WTC11 (cell line): ENCODE results near the gene NUDT14. TPM values are rescaled to one million over a fixed set of nuclear protein-coding genes. Genes with fewer than 3 reads are reported as not detected.

Experiments
- ATAC-seq: fragments of 200-7000 bp; cut with Tn5 transposase; 2 replicates; pipeline ENCODE4 v1.10.0; 2021; ENCODE audit warnings: mild to moderate bottlenecking, moderate library complexity
- CTCF ChIA-PET: fragments of 300-600 bp; sonication (Branson Sonifier 250); formaldehyde crosslinking; loops from one replicate; lab custom pipeline; 2021; ENCODE audit warnings: antibody characterized with exemption; lab: Charles Lee
- POLR2A ChIA-PET: fragments of 350-600 bp; sonication (Branson Sonifier 250); formaldehyde crosslinking; loops from one replicate; lab custom pipeline; 2021; ENCODE audit warnings: antibody characterized with exemption; lab: Charles Lee
- DNase-seq: peaks from one replicate; pipeline ENCODE4 v3.0.0; 2021; ENCODE audit warnings: low spot score
- H3K27ac Mint-ChIP-seq: 2 replicates; pipeline ENCODE4 v1.8.0; 2021; ENCODE audit warnings: mixed read lengths
- H3K27me3 Mint-ChIP-seq: 2 replicates; pipeline ENCODE4 v1.8.0; 2021; ENCODE audit warnings: low read depth, mild to moderate bottlenecking, moderate library complexity, mixed read lengths
- H3K36me3 Mint-ChIP-seq: 2 replicates; pipeline ENCODE4 v1.8.0; 2021; ENCODE audit warnings: mixed read lengths
- H3K4me1 Mint-ChIP-seq: 2 replicates; pipeline ENCODE4 v1.8.0; 2022; ENCODE audit warnings: mixed read lengths
- H3K4me3 Mint-ChIP-seq: 2 replicates; pipeline ENCODE4 v1.8.0; 2021; ENCODE audit warnings: mild to moderate bottlenecking, moderate library complexity, mixed read lengths
- H3K9me3 Mint-ChIP-seq: 2 replicates; pipeline ENCODE4 v1.8.0; 2021; ENCODE audit warnings: mixed read lengths
- ELF4 ChIP-seq: sonication (generic); formaldehyde crosslinking; IDR thresholded peaks from 2 replicates; pipeline ENCODE4 v1.8.1; 2022; ENCODE audit warnings: low read depth, mild to moderate bottlenecking, moderate library complexity, missing genetic modification reagents
- FOXJ3 ChIP-seq: sonication (generic); formaldehyde crosslinking; IDR thresholded peaks from 2 replicates; pipeline ENCODE4 v1.9.0; 2021; ENCODE audit warnings: missing genetic modification reagents, mild to moderate bottlenecking, borderline replicate concordance
- GABPB1 ChIP-seq: sonication (generic); formaldehyde crosslinking; IDR thresholded peaks from 2 replicates; pipeline ENCODE4 v1.8.1; 2023; ENCODE audit warnings: mild to moderate bottlenecking, missing genetic modification reagents
- GTF2I ChIP-seq: fragments of 250-450 bp; sonication (Bioruptor Pico); conservative IDR thresholded peaks from 2 replicates; pipeline ENCODE4 v1.4.0; 2021; ENCODE audit warnings: mild to moderate bottlenecking
- HMGA2 ChIP-seq: fragments of 250-450 bp; sonication (Bioruptor Pico); IDR thresholded peaks from 2 replicates; pipeline ENCODE4 v1.4.0; 2021; ENCODE audit warnings: mild to moderate bottlenecking, moderate library complexity
- IRF2 ChIP-seq: sonication (generic); formaldehyde crosslinking; IDR thresholded peaks from 2 replicates; pipeline ENCODE4 v1.8.0; 2022; ENCODE audit warnings: low read depth, missing genetic modification reagents, borderline replicate concordance
- JUN ChIP-seq: sonication (generic); formaldehyde crosslinking; IDR thresholded peaks from 2 replicates; pipeline ENCODE4 v1.8.0; 2023; ENCODE audit warnings: mild to moderate bottlenecking, missing genetic modification reagents
- MXD4 ChIP-seq: fragments of 250-450 bp; sonication (Bioruptor Pico); IDR thresholded peaks from 2 replicates; pipeline ENCODE4 v1.8.0; 2021; ENCODE audit warnings: mild to moderate bottlenecking, moderate library complexity, borderline replicate concordance
- MYBL2 ChIP-seq: sonication (generic); formaldehyde crosslinking; IDR thresholded peaks from 2 replicates; pipeline ENCODE4 v1.8.1; 2023; ENCODE audit warnings: mild to moderate bottlenecking, moderate library complexity, missing genetic modification reagents
- NR2C2 ChIP-seq: sonication (generic); formaldehyde crosslinking; IDR thresholded peaks from 2 replicates; pipeline ENCODE4 v1.8.0; 2022; ENCODE audit warnings: mild to moderate bottlenecking, missing genetic modification reagents
- SMAD4 ChIP-seq: sonication (generic); formaldehyde crosslinking; IDR thresholded peaks from 2 replicates; pipeline ENCODE4 v1.8.0; 2022; ENCODE audit warnings: mild to moderate bottlenecking, missing genetic modification reagents
- TEAD1 ChIP-seq: sonication (generic); formaldehyde crosslinking; IDR thresholded peaks from 2 replicates; pipeline ENCODE4 v1.8.0; 2022; ENCODE audit warnings: mild to moderate bottlenecking, missing genetic modification reagents
- TP53 ChIP-seq: sonication (generic); formaldehyde crosslinking; IDR thresholded peaks from 2 replicates; pipeline ENCODE4 v1.8.1; 2023; ENCODE audit warnings: mild to moderate bottlenecking, missing genetic modification reagents
- ZNF121 ChIP-seq: sonication (generic); formaldehyde crosslinking; IDR thresholded peaks from 2 replicates; pipeline ENCODE4 v1.8.0; 2023; ENCODE audit warnings: missing genetic modification reagents
- ZNF232 ChIP-seq: sonication (generic); formaldehyde crosslinking; IDR thresholded peaks from 2 replicates; pipeline ENCODE4 v1.8.0; 2022; ENCODE audit warnings: mild to moderate bottlenecking, missing genetic modification reagents
- ZNF423 ChIP-seq: fragments of 250-450 bp; sonication (Bioruptor Pico); IDR thresholded peaks from 2 replicates; pipeline ENCODE4 v2.1.2; 2022; ENCODE audit warnings: mild to moderate bottlenecking, moderate library complexity
- total RNA-seq: library from RNA; stranded (reverse); gene quantifications from 3 replicates; pipeline ENCODE4 v1.2.3, GENCODE V29; 2021
- TF ChIP-seq, protein P1 (sequence below): sonication (generic); formaldehyde crosslinking; IDR thresholded peaks from 2 replicates; pipeline ENCODE4 v1.8.1; 2023; ENCODE audit warnings: mild to moderate bottlenecking, missing genetic modification reagents
- TF ChIP-seq, protein P2 (sequence below): sonication (generic); formaldehyde crosslinking; IDR thresholded peaks from 2 replicates; pipeline ENCODE4 v1.8.1; 2022; ENCODE audit warnings: mild to moderate bottlenecking, moderate library complexity, missing genetic modification reagents
- TF ChIP-seq, protein P3 (sequence below): sonication (generic); formaldehyde crosslinking; IDR thresholded peaks from 2 replicates; pipeline ENCODE4 v1.8.0; 2023; ENCODE audit warnings: missing genetic modification reagents
- TF ChIP-seq, protein P4 (sequence below): fragments of 250-450 bp; sonication (Bioruptor Pico); IDR thresholded peaks from 2 replicates; pipeline ENCODE4 v1.9.0; 2021; ENCODE audit warnings: mild to moderate bottlenecking, borderline replicate concordance
- TF ChIP-seq, protein P5 (sequence below): fragments of 250-450 bp; sonication (Bioruptor Pico); IDR thresholded peaks from 2 replicates; pipeline ENCODE4 v1.9.0; 2021; ENCODE audit warnings: mild to moderate bottlenecking

Gene NUDT14
- total RNA-seq, 1 experiment from 2014 or later = 35.4 TPM

DNA sequence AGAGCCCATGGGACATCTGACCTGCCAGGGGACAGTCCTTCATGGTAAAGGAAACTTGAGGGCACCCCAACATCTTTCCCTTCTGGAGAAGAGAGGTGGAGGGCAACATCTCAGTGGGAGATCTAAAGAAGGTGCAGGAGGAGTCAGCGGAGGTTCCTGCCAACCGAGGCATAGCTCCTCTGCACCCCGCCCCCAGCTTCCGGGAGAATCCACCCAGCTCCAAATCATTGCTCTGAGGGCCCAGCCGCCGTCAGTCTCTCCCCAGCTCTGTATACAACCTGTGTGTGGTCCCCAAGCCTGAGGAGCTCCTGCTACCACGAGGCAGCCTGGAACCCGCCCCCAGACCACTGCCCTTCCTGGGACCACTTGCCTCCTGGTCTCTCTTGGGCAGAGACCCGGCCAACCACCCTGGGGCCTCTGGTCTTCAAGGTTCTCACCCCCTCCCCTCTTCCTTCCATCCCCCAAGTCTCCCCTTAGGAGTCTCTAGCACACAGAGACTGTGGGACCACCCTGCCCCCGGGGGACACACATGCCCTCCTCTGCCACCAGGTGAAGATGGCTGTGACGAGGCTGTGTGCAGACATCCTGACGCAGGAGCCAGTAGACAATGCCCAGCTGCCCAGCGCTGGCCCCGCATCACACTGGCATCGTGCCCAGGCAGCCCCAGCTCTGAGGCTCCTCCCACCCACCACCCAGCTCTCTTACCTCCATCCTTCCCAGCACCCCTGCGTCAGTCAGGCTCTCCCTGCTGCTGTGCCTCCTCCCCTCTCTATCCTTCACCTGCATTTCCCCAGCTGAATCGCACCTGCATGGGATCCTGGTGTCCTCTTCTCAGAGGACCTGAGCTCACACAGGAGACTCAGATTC is 13.0 kb upstream of the NUDT14 start (continued):
- TF ChIP-seq, protein P1, sequence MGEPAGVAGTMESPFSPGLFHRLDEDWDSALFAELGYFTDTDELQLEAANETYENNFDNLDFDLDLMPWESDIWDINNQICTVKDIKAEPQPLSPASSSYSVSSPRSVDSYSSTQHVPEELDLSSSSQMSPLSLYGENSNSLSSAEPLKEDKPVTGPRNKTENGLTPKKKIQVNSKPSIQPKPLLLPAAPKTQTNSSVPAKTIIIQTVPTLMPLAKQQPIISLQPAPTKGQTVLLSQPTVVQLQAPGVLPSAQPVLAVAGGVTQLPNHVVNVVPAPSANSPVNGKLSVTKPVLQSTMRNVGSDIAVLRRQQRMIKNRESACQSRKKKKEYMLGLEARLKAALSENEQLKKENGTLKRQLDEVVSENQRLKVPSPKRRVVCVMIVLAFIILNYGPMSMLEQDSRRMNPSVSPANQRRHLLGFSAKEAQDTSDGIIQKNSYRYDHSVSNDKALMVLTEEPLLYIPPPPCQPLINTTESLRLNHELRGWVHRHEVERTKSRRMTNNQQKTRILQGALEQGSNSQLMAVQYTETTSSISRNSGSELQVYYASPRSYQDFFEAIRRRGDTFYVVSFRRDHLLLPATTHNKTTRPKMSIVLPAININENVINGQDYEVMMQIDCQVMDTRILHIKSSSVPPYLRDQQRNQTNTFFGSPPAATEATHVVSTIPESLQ (CRISPR knock-in tag) = no peak

DNA sequence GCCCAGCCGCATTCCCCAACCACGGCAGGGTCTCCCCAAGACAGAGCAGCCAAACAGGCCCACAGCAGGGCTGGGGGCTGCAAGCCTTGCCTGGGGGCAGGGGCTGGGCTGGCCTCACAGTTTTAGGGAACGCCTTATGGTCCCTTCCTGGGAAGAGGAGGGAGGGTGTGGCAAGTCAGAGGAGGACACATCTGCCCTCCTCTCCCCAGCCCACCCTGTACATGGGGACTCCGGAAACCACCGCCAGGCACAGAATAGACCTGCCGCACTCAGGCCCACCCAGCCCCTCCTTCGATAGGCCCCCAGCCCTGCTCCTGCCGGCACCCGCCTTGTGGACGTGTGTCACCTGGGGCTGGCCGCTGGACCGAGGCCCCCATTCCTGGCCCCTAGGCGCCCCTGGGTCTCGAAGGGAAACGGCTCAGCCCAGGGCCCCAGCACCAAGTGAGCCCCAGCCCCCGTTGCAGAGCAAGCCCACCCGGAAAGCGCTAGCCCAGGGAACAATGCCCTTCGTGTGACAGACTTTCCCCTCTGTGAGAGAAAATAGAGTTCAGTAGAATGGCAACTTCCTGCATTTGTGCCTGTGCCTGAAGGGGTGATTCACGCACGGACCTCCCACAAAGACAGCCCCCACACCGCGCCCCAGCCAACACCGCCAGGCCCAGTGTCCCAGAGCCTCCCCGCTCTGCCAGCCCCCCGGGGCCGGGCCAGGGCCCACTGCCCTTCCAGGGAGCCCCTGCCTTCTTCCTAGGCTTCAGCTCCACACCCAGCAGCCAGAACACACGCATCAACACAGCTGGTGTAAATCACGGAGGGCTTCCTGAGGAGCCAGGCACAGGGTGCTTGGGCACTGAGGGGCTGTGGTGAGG is 12.0 kb upstream of the NUDT14 start:
- ChIA-PET CTCF (interaction anchor here (1.3 to 6.3 kb wide), 4 partner anchors 12 to 103 kb away, joined by 3 to 33 read pairs (median 8); partner anchors contain the start of gene JAG2), POLR2A (no interaction called here)
- no peak for DNase-seq
- H3K27me3 Mint-ChIP-seq = peaks cover 20% of the 10 kb centered on the region
- peaks cover 7% of the 10 kb centered on the region for H3K9me3 Mint-ChIP-seq
- no peak overlapping the region for H3K27ac Mint-ChIP-seq
- H3K4me1 Mint-ChIP-seq = peaks cover 22% of the 10 kb centered on the region
- no peaks in the 10 kb centered on the region for H3K36me3 Mint-ChIP-seq
- TF ChIP-seq HMGA2 (CRISPR knock-in tag) (no peak), MYBL2 (CRISPR knock-in tag) (no peak), MXD4 (CRISPR knock-in tag) (no peak), JUN (CRISPR knock-in tag) (no peak), NR2C2 (CRISPR knock-in tag) (no peak), TEAD1 (CRISPR knock-in tag) (no peak), FOXJ3 (no peak), ZNF232 (CRISPR knock-in tag) (no peak), IRF2 (no peak), TP53 (no peak), SMAD4 (no peak), GABPB1 (CRISPR knock-in tag) (no peak), GTF2I (CRISPR knock-in tag) (no peak), ELF4 (CRISPR knock-in tag) (no peak), ZNF121 (CRISPR knock-in tag) (no peak), ZNF423 (CRISPR knock-in tag) (no peak)
- TF ChIP-seq, protein P2, sequence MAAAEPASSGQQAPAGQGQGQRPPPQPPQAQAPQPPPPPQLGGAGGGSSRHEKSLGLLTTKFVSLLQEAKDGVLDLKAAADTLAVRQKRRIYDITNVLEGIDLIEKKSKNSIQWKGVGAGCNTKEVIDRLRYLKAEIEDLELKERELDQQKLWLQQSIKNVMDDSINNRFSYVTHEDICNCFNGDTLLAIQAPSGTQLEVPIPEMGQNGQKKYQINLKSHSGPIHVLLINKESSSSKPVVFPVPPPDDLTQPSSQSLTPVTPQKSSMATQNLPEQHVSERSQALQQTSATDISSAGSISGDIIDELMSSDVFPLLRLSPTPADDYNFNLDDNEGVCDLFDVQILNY (CRISPR knock-in tag) = no peak
- TF ChIP-seq, protein P3, sequence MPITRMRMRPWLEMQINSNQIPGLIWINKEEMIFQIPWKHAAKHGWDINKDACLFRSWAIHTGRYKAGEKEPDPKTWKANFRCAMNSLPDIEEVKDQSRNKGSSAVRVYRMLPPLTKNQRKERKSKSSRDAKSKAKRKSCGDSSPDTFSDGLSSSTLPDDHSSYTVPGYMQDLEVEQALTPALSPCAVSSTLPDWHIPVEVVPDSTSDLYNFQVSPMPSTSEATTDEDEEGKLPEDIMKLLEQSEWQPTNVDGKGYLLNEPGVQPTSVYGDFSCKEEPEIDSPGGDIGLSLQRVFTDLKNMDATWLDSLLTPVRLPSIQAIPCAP = no peak
- TF ChIP-seq, protein P4, sequence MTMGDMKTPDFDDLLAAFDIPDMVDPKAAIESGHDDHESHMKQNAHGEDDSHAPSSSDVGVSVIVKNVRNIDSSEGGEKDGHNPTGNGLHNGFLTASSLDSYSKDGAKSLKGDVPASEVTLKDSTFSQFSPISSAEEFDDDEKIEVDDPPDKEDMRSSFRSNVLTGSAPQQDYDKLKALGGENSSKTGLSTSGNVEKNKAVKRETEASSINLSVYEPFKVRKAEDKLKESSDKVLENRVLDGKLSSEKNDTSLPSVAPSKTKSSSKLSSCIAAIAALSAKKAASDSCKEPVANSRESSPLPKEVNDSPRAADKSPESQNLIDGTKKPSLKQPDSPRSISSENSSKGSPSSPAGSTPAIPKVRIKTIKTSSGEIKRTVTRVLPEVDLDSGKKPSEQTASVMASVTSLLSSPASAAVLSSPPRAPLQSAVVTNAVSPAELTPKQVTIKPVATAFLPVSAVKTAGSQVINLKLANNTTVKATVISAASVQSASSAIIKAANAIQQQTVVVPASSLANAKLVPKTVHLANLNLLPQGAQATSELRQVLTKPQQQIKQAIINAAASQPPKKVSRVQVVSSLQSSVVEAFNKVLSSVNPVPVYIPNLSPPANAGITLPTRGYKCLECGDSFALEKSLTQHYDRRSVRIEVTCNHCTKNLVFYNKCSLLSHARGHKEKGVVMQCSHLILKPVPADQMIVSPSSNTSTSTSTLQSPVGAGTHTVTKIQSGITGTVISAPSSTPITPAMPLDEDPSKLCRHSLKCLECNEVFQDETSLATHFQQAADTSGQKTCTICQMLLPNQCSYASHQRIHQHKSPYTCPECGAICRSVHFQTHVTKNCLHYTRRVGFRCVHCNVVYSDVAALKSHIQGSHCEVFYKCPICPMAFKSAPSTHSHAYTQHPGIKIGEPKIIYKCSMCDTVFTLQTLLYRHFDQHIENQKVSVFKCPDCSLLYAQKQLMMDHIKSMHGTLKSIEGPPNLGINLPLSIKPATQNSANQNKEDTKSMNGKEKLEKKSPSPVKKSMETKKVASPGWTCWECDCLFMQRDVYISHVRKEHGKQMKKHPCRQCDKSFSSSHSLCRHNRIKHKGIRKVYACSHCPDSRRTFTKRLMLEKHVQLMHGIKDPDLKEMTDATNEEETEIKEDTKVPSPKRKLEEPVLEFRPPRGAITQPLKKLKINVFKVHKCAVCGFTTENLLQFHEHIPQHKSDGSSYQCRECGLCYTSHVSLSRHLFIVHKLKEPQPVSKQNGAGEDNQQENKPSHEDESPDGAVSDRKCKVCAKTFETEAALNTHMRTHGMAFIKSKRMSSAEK (CRISPR knock-in tag) = no peak
- TF ChIP-seq, protein P5, sequence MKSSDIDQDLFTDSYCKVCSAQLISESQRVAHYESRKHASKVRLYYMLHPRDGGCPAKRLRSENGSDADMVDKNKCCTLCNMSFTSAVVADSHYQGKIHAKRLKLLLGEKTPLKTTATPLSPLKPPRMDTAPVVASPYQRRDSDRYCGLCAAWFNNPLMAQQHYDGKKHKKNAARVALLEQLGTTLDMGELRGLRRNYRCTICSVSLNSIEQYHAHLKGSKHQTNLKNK = no peak
- TF ChIP-seq, all 79 proteins: peak for 0
- no peak for ATAC-seq
- H3K4me3 Mint-ChIP-seq = no peak overlapping the region
